Suprapubic skin (tissue), 4 donors: ENCODE data around the gene DOLPP1. TPM values are rescaled to one million over a fixed set of nuclear protein-coding genes. Genes with fewer than 3 reads are reported as not detected.
A peak's percentile ranks its signal among the peaks of the same experiment; 100 is the strongest.

ENCODE experiments used
- DNase-seq, 2 donors: peaks; one replicate each; pipeline ENCODE4 v3.0.0-alpha.2; 2019; ENCODE audit warnings: low spot score in 2 of 2
- H3K27ac ChIP-seq: fragments of 200-600 bp; sonication (generic); one replicate; pipeline ENCODE4 v1.5.1; 2019
- H3K27me3 ChIP-seq: fragments of 200-600 bp; sonication (generic); one replicate; pipeline ENCODE4 v1.5.1; 2019
- H3K36me3 ChIP-seq: fragments of 200-600 bp; sonication (generic); one replicate; pipeline ENCODE4 v1.5.1; 2019
- H3K4me1 ChIP-seq: fragments of 200-600 bp; sonication (generic); one replicate; pipeline ENCODE4 v1.5.1; 2019
- H3K4me3 ChIP-seq: fragments of 200-600 bp; sonication (generic); one replicate; pipeline ENCODE4 v1.5.1; 2019; ENCODE audit warnings: mild to moderate bottlenecking
- H3K9me3 ChIP-seq: fragments of 200-600 bp; sonication (generic); one replicate; pipeline ENCODE4 v1.5.1; 2019
- EP300 ChIP-seq: sonication (generic); formaldehyde crosslinking; IDR thresholded peaks from one replicate; pipeline ENCODE4 v1.6.1; 2017; ENCODE audit warnings: antibody characterized with exemption
- POLR2A ChIP-seq, 2 donors: fragments of 450-650 bp; IDR thresholded peaks; one replicate each; pipeline ENCODE4 v1.6.1; 2017; ENCODE audit warnings: antibody characterized with exemption in 2 of 2, mild to moderate bottlenecking in 2 of 2, moderate library complexity in 2 of 2
- POLR2AphosphoS5 ChIP-seq, 3 donors: sonication (generic); formaldehyde crosslinking; IDR thresholded peaks; one replicate each; pipeline ENCODE4 v1.6.1; 2017; ENCODE audit warnings: antibody characterized with exemption in 3 of 3
- WGBS: methylation state at CpG from one replicate; pipeline ENCODE4 v1.1.5; 2018; 5-methylcytosine and 5-hydroxymethylcytosine counted together
- total RNA-seq, 4 donors: library from RNA; depleted of rRNA; stranded (reverse); fragments of >200 nt; gene quantifications; one replicate each; pipeline ENCODE4 v1.1.0, GENCODE V29; 2016
- TF ChIP-seq, protein P1 (sequence below), 2 donors: fragments of 200-600 bp in 1 of 2; fragments of 450-650 bp in 1 of 2; sonication (generic) in 1 of 2; IDR thresholded peaks; one replicate each; pipeline ENCODE4 v1.5.1; 2016 to 2019; ENCODE audit warnings: antibody characterized with exemption in 2 of 2, mild to moderate bottlenecking in 1 of 2, moderate library complexity in 1 of 2

Gene DOLPP1
- total RNA-seq, 4 donors from 2014 or later, result 7.8 to 11.1 (median 9.8) TPM

DNA sequence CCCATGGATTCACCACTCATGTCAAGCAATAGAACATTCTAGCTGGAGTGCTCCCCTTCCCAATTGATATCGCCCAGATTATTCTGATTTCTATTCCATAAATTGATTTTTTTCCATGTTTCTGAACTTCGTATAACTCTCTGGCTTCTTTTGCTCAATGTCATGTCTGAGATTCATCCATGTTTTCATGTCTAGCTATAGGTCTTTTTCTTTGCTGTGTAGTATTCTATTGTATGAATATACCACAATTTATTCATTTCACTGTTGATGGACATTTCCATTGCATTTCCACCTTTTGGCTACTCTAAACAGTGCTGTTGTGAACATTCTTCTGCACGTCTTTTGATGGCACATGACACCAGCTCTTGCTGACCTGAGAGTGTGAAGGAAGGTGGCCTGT, 49.9 kb downstream of the DOLPP1 start:
- TF ChIP-seq EP300, result no peak
- TF ChIP-seq, protein P1, sequence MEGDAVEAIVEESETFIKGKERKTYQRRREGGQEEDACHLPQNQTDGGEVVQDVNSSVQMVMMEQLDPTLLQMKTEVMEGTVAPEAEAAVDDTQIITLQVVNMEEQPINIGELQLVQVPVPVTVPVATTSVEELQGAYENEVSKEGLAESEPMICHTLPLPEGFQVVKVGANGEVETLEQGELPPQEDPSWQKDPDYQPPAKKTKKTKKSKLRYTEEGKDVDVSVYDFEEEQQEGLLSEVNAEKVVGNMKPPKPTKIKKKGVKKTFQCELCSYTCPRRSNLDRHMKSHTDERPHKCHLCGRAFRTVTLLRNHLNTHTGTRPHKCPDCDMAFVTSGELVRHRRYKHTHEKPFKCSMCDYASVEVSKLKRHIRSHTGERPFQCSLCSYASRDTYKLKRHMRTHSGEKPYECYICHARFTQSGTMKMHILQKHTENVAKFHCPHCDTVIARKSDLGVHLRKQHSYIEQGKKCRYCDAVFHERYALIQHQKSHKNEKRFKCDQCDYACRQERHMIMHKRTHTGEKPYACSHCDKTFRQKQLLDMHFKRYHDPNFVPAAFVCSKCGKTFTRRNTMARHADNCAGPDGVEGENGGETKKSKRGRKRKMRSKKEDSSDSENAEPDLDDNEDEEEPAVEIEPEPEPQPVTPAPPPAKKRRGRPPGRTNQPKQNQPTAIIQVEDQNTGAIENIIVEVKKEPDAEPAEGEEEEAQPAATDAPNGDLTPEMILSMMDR (IDR thresholded peaks at IDR 0.05), result no peak
- no peak for TF ChIP-seq POLR2A (IDR thresholded peaks at IDR 0.05)
- no peak for TF ChIP-seq POLR2AphosphoS5 (IDR thresholded peaks at IDR 0.05)
- H3K27ac ChIP-seq, result no peak overlapping the region
- no peaks in the 10 kb centered on the region for H3K9me3 ChIP-seq
- WGBS, result 76% methylated on average over 3 of the region's 3 CpGs
- H3K4me3 ChIP-seq, result no peak overlapping the region
- H3K4me1 ChIP-seq, result peaks cover 10% of the 10 kb centered on the region
- H3K27me3 ChIP-seq, result no peaks in the 10 kb centered on the region
- no peak for DNase-seq
- peaks cover 52% of the 10 kb centered on the region for H3K36me3 ChIP-seq

DNA sequence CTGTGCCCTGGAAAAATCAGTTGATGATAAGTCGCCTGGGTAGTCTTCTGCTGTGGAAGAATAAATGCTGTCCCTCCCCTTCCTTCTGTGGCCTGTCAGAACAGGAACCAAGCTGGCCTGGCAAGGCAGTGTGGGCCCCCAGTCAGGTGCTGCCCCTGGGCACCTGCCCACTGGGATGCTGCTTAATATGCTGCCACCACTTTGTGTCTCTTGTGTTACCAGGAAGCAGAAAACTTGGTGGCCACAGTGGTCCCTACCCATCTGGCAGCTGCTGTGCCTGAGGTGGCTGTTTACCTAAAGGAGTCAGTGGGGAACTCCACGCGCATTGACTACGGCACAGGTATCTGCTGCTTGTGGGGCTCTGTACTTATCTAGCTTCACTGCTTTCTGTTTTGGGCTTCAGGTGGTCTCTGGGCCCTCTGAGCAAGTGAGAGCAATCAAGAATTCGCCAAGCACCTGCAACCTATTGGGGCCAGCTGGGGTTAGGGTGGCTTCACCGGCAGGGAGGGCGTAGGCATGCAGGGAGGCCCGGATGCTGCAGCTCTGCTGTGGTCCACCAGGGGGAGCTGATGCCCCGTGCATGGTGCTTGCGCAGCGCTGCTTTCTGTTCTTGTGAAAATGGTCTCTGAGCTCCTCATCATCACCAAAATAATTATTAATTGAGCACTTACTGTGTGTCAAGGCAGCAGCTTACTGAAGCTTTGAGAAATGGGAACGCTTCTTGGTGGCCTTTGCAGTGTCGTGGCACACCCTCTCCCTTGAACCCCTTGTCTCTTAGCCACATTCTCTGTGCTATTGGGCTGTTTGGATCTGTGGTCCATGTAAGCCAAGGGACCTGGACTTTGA, 50.6 kb downstream of the DOLPP1 start:
- Histone ChIP-seq H3K4me3 (no peak overlapping the region), H3K36me3 (peaks cover 56% of the 10 kb centered on the region), H3K4me1 (peaks cover 10% of the 10 kb centered on the region), H3K27ac (no peak overlapping the region), H3K9me3 (no peaks in the 10 kb centered on the region), H3K27me3 (no peaks in the 10 kb centered on the region)
- WGBS, result 29% methylated on average over 6 of the region's 13 CpGs
- peak; percentile 88 to 92 for DNase-seq
- no peak for TF ChIP-seq POLR2A (IDR thresholded peaks at IDR 0.05)
- TF ChIP-seq, protein P1 (IDR thresholded peaks at IDR 0.05), result peak; percentile 96 to 98

DNA sequence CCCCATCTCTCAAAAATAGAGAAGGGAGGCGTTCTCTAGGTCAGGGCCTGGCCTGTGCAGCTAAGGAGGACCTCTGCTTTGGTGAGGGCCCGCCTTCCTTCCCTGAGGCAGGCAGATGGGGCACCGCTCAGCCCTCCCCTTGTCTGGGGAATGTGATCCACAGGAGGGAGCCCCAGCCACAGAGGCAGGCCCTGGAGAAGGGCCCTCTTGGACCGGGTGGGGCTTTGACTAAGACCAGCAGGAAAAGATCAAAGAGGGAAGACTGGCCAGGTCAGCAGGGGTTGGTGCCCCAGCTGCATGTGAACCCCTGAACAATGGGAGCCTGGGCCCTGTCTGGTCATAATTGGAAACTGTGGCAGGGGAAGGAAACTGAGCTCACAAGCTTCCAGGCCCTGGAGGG, 52.2 kb downstream of the DOLPP1 start:
- no peak for TF ChIP-seq POLR2A (IDR thresholded peaks at IDR 0.05)
- WGBS, result no CpG with 5 or more reads among the region's 4 CpGs
- H3K4me3 ChIP-seq, result no peak overlapping the region
- DNase-seq, result no peak
- H3K9me3 ChIP-seq, result no peaks in the 10 kb centered on the region
- H3K27ac ChIP-seq, result no peak overlapping the region
- no peaks in the 10 kb centered on the region for H3K27me3 ChIP-seq
- peaks cover 20% of the 10 kb centered on the region for H3K4me1 ChIP-seq
- peaks cover 55% of the 10 kb centered on the region for H3K36me3 ChIP-seq

DNA sequence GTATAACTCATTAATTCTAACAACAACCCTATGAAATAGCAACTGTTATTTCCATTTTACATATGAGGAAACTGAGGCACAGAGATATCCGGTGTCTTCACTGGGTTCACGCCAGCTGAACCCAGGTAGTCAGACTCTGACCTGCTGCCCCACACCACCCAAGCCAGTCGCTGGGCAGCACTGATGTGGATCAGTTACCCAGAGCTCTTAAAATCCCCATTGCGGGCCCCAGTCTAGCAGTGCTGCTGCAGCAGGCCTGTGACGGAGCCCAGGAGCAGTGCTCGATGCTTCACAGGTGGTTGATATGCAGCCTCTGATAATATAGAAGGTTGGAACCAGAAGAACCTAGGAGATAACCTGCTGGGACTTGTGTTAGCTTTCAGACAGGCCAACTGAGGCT, 54.6 kb downstream of the DOLPP1 start:
- no peaks in the 10 kb centered on the region for H3K9me3 ChIP-seq
- TF ChIP-seq, protein P1 (IDR thresholded peaks at IDR 0.05), result no peak
- TF ChIP-seq POLR2A (IDR thresholded peaks at IDR 0.05) (no peak), EP300 (no peak), POLR2AphosphoS5 (IDR thresholded peaks at IDR 0.05) (no peak)
- no peak overlapping the region for H3K4me3 ChIP-seq
- no peaks in the 10 kb centered on the region for H3K27me3 ChIP-seq
- no peak overlapping the region for H3K27ac ChIP-seq
- peaks cover 46% of the 10 kb centered on the region for H3K36me3 ChIP-seq
- no peak for DNase-seq
- WGBS, result 92% methylated on average over 6 of the region's 6 CpGs
- peaks cover 41% of the 10 kb centered on the region for H3K4me1 ChIP-seq

DNA sequence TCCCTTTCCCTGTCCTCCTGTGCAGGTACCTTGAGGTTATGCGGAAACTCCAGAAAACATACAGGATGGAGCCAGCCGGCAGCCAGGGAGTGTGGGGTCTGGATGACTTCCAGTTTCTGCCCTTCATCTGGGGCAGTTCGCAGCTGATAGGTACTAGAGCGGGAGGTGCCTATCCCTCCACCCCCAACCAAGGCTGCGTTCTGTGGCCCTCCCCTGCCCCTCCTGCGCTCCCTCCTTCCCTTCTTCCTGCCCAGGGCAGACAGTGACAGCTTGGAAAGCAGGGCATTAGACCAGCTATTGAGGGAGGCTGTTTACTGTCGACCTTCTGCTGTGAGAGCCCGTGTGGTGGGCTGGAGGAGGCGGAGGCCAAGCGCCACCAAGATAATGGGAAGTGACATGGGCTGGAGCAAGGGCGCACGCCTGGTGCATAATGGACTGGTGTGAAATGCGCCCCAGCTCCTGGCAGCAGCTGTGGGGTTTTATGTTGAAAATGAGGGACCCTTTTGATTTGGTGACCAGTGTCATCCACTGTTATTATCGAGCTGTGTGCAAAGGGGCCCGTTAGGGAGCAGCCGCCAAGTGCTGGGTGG, 55.6 kb downstream of the DOLPP1 start:
- Histone ChIP-seq H3K27me3 (no peaks in the 10 kb centered on the region), H3K9me3 (no peaks in the 10 kb centered on the region), H3K36me3 (peaks cover 43% of the 10 kb centered on the region), H3K27ac (no peak overlapping the region), H3K4me3 (no peak overlapping the region), H3K4me1 (peaks cover 48% of the 10 kb centered on the region)
- no peak for TF ChIP-seq POLR2AphosphoS5 (IDR thresholded peaks at IDR 0.05)
- no peak for TF ChIP-seq EP300
- TF ChIP-seq, protein P1 (IDR thresholded peaks at IDR 0.05), result no peak
- TF ChIP-seq POLR2A (IDR thresholded peaks at IDR 0.05), result no peak
- WGBS, result 80% methylated on average over 15 of the region's 16 CpGs
- DNase-seq, result no peak
